HCT116 (cell line): ENCODE data around the gene RCC2.

Source experiments
- CBX3 ChIP-seq: IDR thresholded peaks from 2 replicates; pipeline ENCODE4 v1.6.1; 2012; ENCODE audit warnings: low read depth
- CTCF ChIP-seq, 3 experiments: fragments of 200-600 bp in 1 of 3; sonication (generic) in 1 of 3; IDR thresholded peaks in 2 of 3; conservative IDR thresholded peaks in 1 of 3; 2 replicates each; pipeline ENCODE4 v1.5.1; 2012 to 2017; ENCODE audit warnings: low read depth in 2 of 3, low read length in 2 of 3, antibody characterized with exemption in 1 of 3, borderline replicate concordance in 1 of 3, control low read depth in 1 of 3, mild to moderate bottlenecking in 1 of 3, mixed read lengths in 1 of 3, mixed run types in 1 of 3, moderate library complexity in 1 of 3; ENCODE audit not compliant: insufficient read depth in 1 of 3
- ELF1 ChIP-seq: IDR thresholded peaks from 2 replicates; pipeline ENCODE4 v1.6.1; 2012; ENCODE audit warnings: low read depth, borderline replicate concordance
- EZH2 ChIP-seq: fragments of 200-600 bp; sonication (generic); IDR thresholded peaks from 2 replicates; pipeline ENCODE4 v1.6.1; 2017; ENCODE audit warnings: antibody characterized with exemption, mixed run types
- POLR2A ChIP-seq: IDR thresholded peaks from 2 replicates; pipeline ENCODE4 v1.7.0; 2011; ENCODE audit warnings: borderline replicate concordance; ENCODE audit not compliant: insufficient read depth, insufficient read length; ENCODE audit errors: extremely low read depth
- SRF ChIP-seq: IDR thresholded peaks from 2 replicates; pipeline ENCODE4 v1.6.1; 2012; ENCODE audit warnings: low read depth

GRCh38 chr1:17432412-17432811 lies 7.1 kb downstream of the RCC2 start:
- TF ChIP-seq CTCF (IDR thresholded peaks at IDR 0.05 in 2 of 3, conservative IDR thresholded peaks at IDR 0.05 in 1 of 3; ENCODE audit: borderline replicate concordance in 1 of 3, insufficient read depth in 1 of 3, low read depth in 2 of 3, low read length in 2 of 3) (no peak), SRF (no peak), EZH2 (no peak), ELF1 (no peak), POLR2A (no peak), CBX3 (no peak)
